GM12801 (cell line): ENCODE data around the gene MEF2D.

Source experiments
- CTCF ChIP-seq: IDR thresholded peaks from one replicate; pipeline ENCODE4 v1.5.1; 2011; ENCODE audit warnings: control low read depth; ENCODE audit not compliant: insufficient read length; ENCODE audit errors: extremely low read depth

The MEF2D gene

GRCh38 chr1:156495401-156496140, 5.0 kb downstream of the MEF2D start:
- TF ChIP-seq CTCF: no peak

- TF ChIP-seq CTCF: no peak
Measured at GRCh38 chr1:156494309-156494895, 6.2 kb downstream of the MEF2D start.

- TF ChIP-seq CTCF: no peak
Measured at GRCh38 chr1:156493742-156494141, 6.8 kb downstream of the MEF2D start.

- TF ChIP-seq CTCF: no peak
Measured at GRCh38 chr1:156493154-156493631, 7.4 kb downstream of the MEF2D start.

GRCh38 chr1:156492591-156493080, 7.9 kb downstream of the MEF2D start:
- no peak for TF ChIP-seq CTCF

- TF ChIP-seq CTCF: no peak
Measured at GRCh38 chr1:156492013-156492590, 8.5 kb downstream of the MEF2D start.

- no peak for TF ChIP-seq CTCF
Measured at GRCh38 chr1:156491151-156491949, 9.2 kb downstream of the MEF2D start.
